H9 (cell line): ENCODE measurements around the gene KMT2C. TPM values are rescaled to one million over a fixed set of nuclear protein-coding genes. Genes with fewer than 3 reads are reported as not detected.
"Not testable (repeated sequence)": the region's sequence is repeated elsewhere in the genome, so short reads cannot be mapped to it uniquely, and the experiment has no call there.

Experiments used
- DNase-seq: peaks from one replicate; pipeline ENCODE4 v3.0.0-alpha.2; 2017
- H2AFZ ChIP-seq: one replicate; pipeline ENCODE4 v1.6.1; 2013; ENCODE audit warnings: mild to moderate bottlenecking, low read length, control low read depth, moderate library complexity
- H2AK5ac ChIP-seq: 2 replicates; pipeline ENCODE4 v1.6.1; 2013; ENCODE audit warnings: low read length, control low read depth, mixed read lengths; ENCODE audit not compliant: insufficient read length
- H2BK120ac ChIP-seq: one replicate; pipeline ENCODE4 v1.6.1; 2013; ENCODE audit warnings: low read depth, mild to moderate bottlenecking, low read length, control low read depth, inconsistent platforms; ENCODE audit not compliant: poor library complexity, severe bottlenecking
- H2BK12ac ChIP-seq: 2 replicates; pipeline ENCODE4 v1.6.1; 2013; ENCODE audit warnings: low read length, control low read depth, mixed read lengths, low read depth; ENCODE audit not compliant: insufficient read length
- H2BK15ac ChIP-seq: 2 replicates; pipeline ENCODE4 v1.6.1; 2013; ENCODE audit warnings: low read depth, low read length, control low read depth
- H2BK20ac ChIP-seq: one replicate; pipeline ENCODE4 v1.6.1; 2013; ENCODE audit warnings: low read depth, mild to moderate bottlenecking, low read length, control low read depth, inconsistent platforms; ENCODE audit not compliant: poor library complexity, severe bottlenecking
- H2BK5ac ChIP-seq: 2 replicates; pipeline ENCODE4 v1.6.1; 2013; ENCODE audit warnings: low read length, control low read depth, mixed read lengths; ENCODE audit not compliant: insufficient read length
- H3K14ac ChIP-seq: 2 replicates; pipeline ENCODE4 v1.6.1; 2013; ENCODE audit warnings: low read length, control low read depth; ENCODE audit not compliant: insufficient read depth
- H3K18ac ChIP-seq: 2 replicates; pipeline ENCODE4 v1.6.1; 2013; ENCODE audit warnings: low read depth, mild to moderate bottlenecking, mixed read lengths, low read length, control low read depth; ENCODE audit not compliant: insufficient read length
- H3K23ac ChIP-seq: 2 replicates; pipeline ENCODE4 v1.6.1; 2013; ENCODE audit warnings: low read length, control low read depth, mixed read lengths, low read depth; ENCODE audit not compliant: insufficient read length
- H3K23me2 ChIP-seq: 2 replicates; pipeline ENCODE4 v1.6.1; 2013; ENCODE audit warnings: low read depth, mild to moderate bottlenecking, mixed read lengths, low read length, control low read depth; ENCODE audit not compliant: insufficient read length, poor library complexity, severe bottlenecking
- H3K27ac ChIP-seq: 2 replicates; pipeline ENCODE4 v1.5.1; 2013; ENCODE audit warnings: low read length, control low read depth, mixed read lengths, low read depth; ENCODE audit not compliant: insufficient read length
- H3K27me3 ChIP-seq: 2 replicates; pipeline ENCODE4 v1.6.1; 2013; ENCODE audit warnings: low read length, control low read depth, inconsistent platforms; ENCODE audit not compliant: insufficient read depth
- H3K4ac ChIP-seq: 2 replicates; pipeline ENCODE4 v1.6.1; 2013; ENCODE audit warnings: low read depth, mild to moderate bottlenecking, control low read depth, inconsistent platforms, low read length, moderate library complexity
- H3K4me1 ChIP-seq: 2 replicates; pipeline ENCODE4 v1.6.1; 2013; ENCODE audit warnings: low read length, control low read depth, inconsistent platforms; ENCODE audit not compliant: insufficient read depth
- H3K4me2 ChIP-seq: 2 replicates; pipeline ENCODE4 v1.6.1; 2013; ENCODE audit warnings: low read length, control low read depth, mixed read lengths; ENCODE audit not compliant: insufficient read length, insufficient read depth
- H3K56ac ChIP-seq: 2 replicates; pipeline ENCODE4 v1.6.1; 2013; ENCODE audit warnings: low read depth, mild to moderate bottlenecking, mixed read lengths, low read length, control low read depth; ENCODE audit not compliant: insufficient read length
- H3K79me1 ChIP-seq: 2 replicates; pipeline ENCODE4 v1.6.1; 2013; ENCODE audit warnings: low read depth, mild to moderate bottlenecking, moderate library complexity, low read length, control low read depth, inconsistent platforms; ENCODE audit not compliant: insufficient read depth, poor library complexity, severe bottlenecking
- H3K79me2 ChIP-seq: 2 replicates; pipeline ENCODE4 v1.6.1; 2013; ENCODE audit warnings: low read length, control low read depth, inconsistent platforms; ENCODE audit not compliant: insufficient read depth
- H3K9ac ChIP-seq: 2 replicates; pipeline ENCODE4 v1.6.1; 2013; ENCODE audit warnings: low read length, control low read depth, mixed read lengths; ENCODE audit not compliant: insufficient read length; ENCODE audit errors: extremely low read depth
- H3K9me3 ChIP-seq: one replicate; pipeline ENCODE4 v1.6.1; 2013; ENCODE audit warnings: low read depth, low read length, inconsistent platforms; ENCODE audit not compliant: control insufficient read depth
- H3T11ph ChIP-seq: one replicate; pipeline ENCODE4 v1.6.1; 2013; ENCODE audit warnings: mild to moderate bottlenecking, low read length, control low read depth, inconsistent platforms
- H4K20me1 ChIP-seq: one replicate; pipeline ENCODE4 v1.6.1; 2013; ENCODE audit not compliant: control insufficient read depth, insufficient read length, insufficient read depth
- H4K5ac ChIP-seq: 2 replicates; pipeline ENCODE4 v1.6.1; 2013; ENCODE audit warnings: low read depth, mild to moderate bottlenecking, mixed read lengths, low read length, control low read depth; ENCODE audit not compliant: insufficient read length
- H4K8ac ChIP-seq: replicated peaks from 2 replicates; pipeline ENCODE4 v1.6.1; 2013; ENCODE audit warnings: low read length, control low read depth, mixed read lengths, low read depth; ENCODE audit not compliant: insufficient read length
- H4K91ac ChIP-seq: 2 replicates; pipeline ENCODE4 v1.6.1; 2013; ENCODE audit warnings: low read depth, mild to moderate bottlenecking, moderate library complexity, mixed read lengths, low read length, control low read depth; ENCODE audit not compliant: insufficient read length
- H3K27ac Mint-ChIP-seq, 3 experiments: 2 replicates in 2 of 3; 3 replicates in 1 of 3; pipeline ENCODE4 v1.8.0; 2020 to 2021; ENCODE audit warnings: mixed read lengths in 3 of 3, mild to moderate bottlenecking in 1 of 3, moderate library complexity in 1 of 3
- H3K27me3 Mint-ChIP-seq: 2 replicates; pipeline ENCODE4 v1.8.0; 2021; ENCODE audit warnings: low read depth, mild to moderate bottlenecking, moderate library complexity, mixed read lengths
- H3K36me3 Mint-ChIP-seq, 3 experiments: 2 replicates in 2 of 3; 3 replicates in 1 of 3; pipeline ENCODE4 v1.8.0; 2020 to 2021; ENCODE audit warnings: low read depth in 3 of 3, mixed read lengths in 3 of 3; ENCODE audit not compliant: insufficient read depth in 1 of 3
- H3K4me1 Mint-ChIP-seq, 2 experiments: 2 replicates each; pipeline ENCODE4 v1.8.0; 2020; ENCODE audit warnings: mixed read lengths in 2 of 2
- H3K4me3 Mint-ChIP-seq, 2 experiments: 2 replicates in 1 of 2; 3 replicates in 1 of 2; pipeline ENCODE4 v1.8.0; 2020 to 2021; ENCODE audit warnings: mild to moderate bottlenecking in 2 of 2, mixed read lengths in 2 of 2, moderate library complexity in 1 of 2
- H3K9me3 Mint-ChIP-seq, 2 experiments: 2 replicates in 1 of 2; 3 replicates in 1 of 2; pipeline ENCODE4 v1.8.0; 2020; ENCODE audit warnings: mild to moderate bottlenecking in 2 of 2, mixed read lengths in 2 of 2, moderate library complexity in 1 of 2
- CTCF ChIP-seq: fragments of 200-600 bp; sonication (generic); conservative IDR thresholded peaks from 3 replicates; pipeline ENCODE4 v1.8.0; 2021; ENCODE audit warnings: antibody characterized with exemption, mild to moderate bottlenecking
- WGBS: extraction: QIAGEN DNeasy Blood & Tissue Kit; methylation state at CpG from one replicate; pipeline ENCODE4 v1.1.7; 2013; ENCODE audit warnings: missing lambda C conversion rate, low lambda C conversion rate, mixed read lengths; ENCODE audit not compliant: insufficient read length; ENCODE audit errors: extremely low coverage; 5-methylcytosine and 5-hydroxymethylcytosine counted together
- total RNA-seq: library from RNA; stranded (reverse); gene quantifications from 2 replicates; pipeline ENCODE4 v1.2.1, GENCODE V29; 2021

The KMT2C gene
- total RNA-seq, 1 experiment from 2014 or later = 32.2 TPM

GRCh38 chr7:152476551-152476950, 40.7 kb upstream of the KMT2C start:
- H3K4me2 ChIP-seq = no peak overlapping the region
- H3K14ac ChIP-seq = no peak overlapping the region
- no peak overlapping the region for H4K91ac ChIP-seq
- H2BK120ac ChIP-seq = no peak overlapping the region
- no peaks in the 10 kb centered on the region for H3K79me2 ChIP-seq
- no peak overlapping the region for H3K4me3 Mint-ChIP-seq
- H4K8ac ChIP-seq = no peak overlapping the region
- H2BK15ac ChIP-seq = no peak overlapping the region
- no peak overlapping the region for H3K27ac ChIP-seq
- H3K9me3 ChIP-seq = no peaks in the 10 kb centered on the region
- H3K36me3 Mint-ChIP-seq = peaks cover 3 to 8% (median 6%) of the 10 kb centered on the region in 3 experiments
- no peak overlapping the region for H3K56ac ChIP-seq
- H2AK5ac ChIP-seq = no peak overlapping the region
- no peaks in the 10 kb centered on the region for H3K79me1 ChIP-seq
- no peak overlapping the region for H3T11ph ChIP-seq
- H2BK5ac ChIP-seq = no peak overlapping the region
- H3K27ac Mint-ChIP-seq = no peak overlapping the region
- no peak for DNase-seq
- no peak overlapping the region for H3K4ac ChIP-seq
- H2BK20ac ChIP-seq = no peak overlapping the region
- H4K20me1 ChIP-seq = no peaks in the 10 kb centered on the region
- H3K4me1 ChIP-seq = no peaks in the 10 kb centered on the region
- no peak overlapping the region for H4K5ac ChIP-seq
- H3K9me3 Mint-ChIP-seq = peaks cover 7 to 9% of the 10 kb centered on the region in 2 experiments
- no peak for TF ChIP-seq CTCF
- no peak overlapping the region for H2BK12ac ChIP-seq
- no peaks in the 10 kb centered on the region for H3K27me3 ChIP-seq
- no CpG with 5 or more reads among the region's 3 CpGs for WGBS
- no peaks in the 10 kb centered on the region for H3K27me3 Mint-ChIP-seq
- peaks cover 0 to 2% of the 10 kb centered on the region in 2 experiments; a peak in 1 of 4 replicates for H3K4me1 Mint-ChIP-seq
- H3K23ac ChIP-seq = no peak overlapping the region
- H3K9ac ChIP-seq = no peak overlapping the region
- no peaks in the 10 kb centered on the region for H3K23me2 ChIP-seq
- H3K18ac ChIP-seq = no peak overlapping the region
- no peak overlapping the region for H2AFZ ChIP-seq

- not testable (repeated sequence) for H3K4me2 ChIP-seq, H2AK5ac ChIP-seq, H2BK5ac ChIP-seq, H3K27ac ChIP-seq, H4K5ac ChIP-seq, H3K14ac ChIP-seq, H3K9me3 ChIP-seq, H3K23ac ChIP-seq, H2BK120ac ChIP-seq, H3K4me1 ChIP-seq, H3K4me1 Mint-ChIP-seq, H3K79me2 ChIP-seq, H2BK12ac ChIP-seq, H3K27ac Mint-ChIP-seq, H3K27me3 ChIP-seq, H3K27me3 Mint-ChIP-seq, H3K79me1 ChIP-seq, H2BK15ac ChIP-seq, H3K23me2 ChIP-seq, H2AFZ ChIP-seq, H4K8ac ChIP-seq, H3K18ac ChIP-seq, H3K56ac ChIP-seq, H3T11ph ChIP-seq, H4K91ac ChIP-seq, H3K9ac ChIP-seq, H3K4ac ChIP-seq, H2BK20ac ChIP-seq, H4K20me1 ChIP-seq, DNase-seq, H3K4me3 Mint-ChIP-seq
- Mint-ChIP-seq H3K9me3 (peaks cover 22 to 24% of the 10 kb centered on the region in 2 experiments), H3K36me3 (peaks cover 14 to 22% (median 20%) of the 10 kb centered on the region in 3 experiments)
- WGBS = no CpG with 5 or more reads among the region's 8 CpGs
Measured at GRCh38 chr7:152471023-152471620, 35.3 kb upstream of the KMT2C start.
